CD14-positive monocyte (primary cell): ENCODE data around the gene IL13. TPM values are rescaled to one million over a fixed set of nuclear protein-coding genes. Genes with fewer than 3 reads are reported as not detected.

Experiments used
- DNase-seq, 3 donors: peaks; one replicate each; pipeline ENCODE4 v3.0.0-alpha.2; 2011 to 2022
- H2AFZ ChIP-seq: 2 replicates; pipeline ENCODE4 v1.6.0; 2012; ENCODE audit warnings: mild to moderate bottlenecking, low read depth, low read length, inconsistent platforms; ENCODE audit not compliant: insufficient read depth, poor library complexity, severe bottlenecking
- H3K27ac ChIP-seq, 2 donors: 1 replicate in 1 of 2; 2 replicates in 1 of 2; pipeline ENCODE4 v1.5.1; 2012 to 2013; ENCODE audit warnings: low read length in 2 of 2, control low read depth in 1 of 2, inconsistent platforms in 1 of 2, low read depth in 1 of 2, mild to moderate bottlenecking in 1 of 2
- H3K27me3 ChIP-seq, 2 donors: one replicate each; pipeline versions ENCODE4 v1.6.0 to v1.6.1; 2011 to 2013; ENCODE audit warnings: low read length in 2 of 2; ENCODE audit not compliant: control insufficient read depth in 2 of 2, insufficient read depth in 2 of 2
- H3K36me3 ChIP-seq, 2 donors: replicated peaks in 1 of 2; 1 replicate in 1 of 2; 2 replicates in 1 of 2; pipeline versions ENCODE4 v1.5.1 to v1.6.1; 2012 to 2013; ENCODE audit warnings: low read length in 2 of 2, control low read depth in 1 of 2, inconsistent platforms in 1 of 2, mild to moderate bottlenecking in 1 of 2; ENCODE audit not compliant: insufficient read depth in 2 of 2, control insufficient read depth in 1 of 2
- H3K4me1 ChIP-seq, 2 donors: 1 replicate in 1 of 2; 2 replicates in 1 of 2; pipeline versions ENCODE4 v1.5.1 to v1.6.1; 2012 to 2013; ENCODE audit warnings: low read length in 2 of 2, control low read depth in 1 of 2, inconsistent platforms in 1 of 2, mild to moderate bottlenecking in 1 of 2, moderate library complexity in 1 of 2; ENCODE audit not compliant: insufficient read depth in 2 of 2, control insufficient read depth in 1 of 2
- H3K4me2 ChIP-seq: replicated peaks from 2 replicates; pipeline ENCODE3; 2012; ENCODE audit warnings: low read length, moderate library complexity, mild to moderate bottlenecking; ENCODE audit not compliant: poor library complexity, severe bottlenecking; ENCODE audit errors: extremely low read depth
- H3K4me3 ChIP-seq, 3 experiments: fragments of 200-600 bp in 1 of 3; sonication (generic) in 1 of 3; replicated peaks in 1 of 3; 1 replicate in 2 of 3; 2 replicates in 1 of 3; pipeline ENCODE4 v1.5.1; 2011 to 2013; ENCODE audit warnings: low read length in 3 of 3, mild to moderate bottlenecking in 3 of 3, control low read depth in 2 of 3, low read depth in 2 of 3, inconsistent platforms in 1 of 3, moderate library complexity in 1 of 3
- H3K79me2 ChIP-seq: 2 replicates; pipeline ENCODE4 v1.6.0; 2012; ENCODE audit warnings: mild to moderate bottlenecking, control low read depth, inconsistent platforms, low read length, moderate library complexity; ENCODE audit not compliant: insufficient read depth
- H3K9ac ChIP-seq: 2 replicates; pipeline ENCODE4 v1.6.0; 2017; ENCODE audit warnings: low read length, mild to moderate bottlenecking; ENCODE audit not compliant: insufficient read depth, poor library complexity, severe bottlenecking
- H3K9me3 ChIP-seq, 2 donors: replicated peaks in 1 of 2; 1 replicate in 1 of 2; 2 replicates in 1 of 2; pipeline versions ENCODE4 v1.5.1 to v1.6.1; 2012 to 2013; ENCODE audit warnings: low read length in 2 of 2, control low read depth in 1 of 2; ENCODE audit not compliant: control insufficient read depth in 1 of 2, insufficient read depth in 1 of 2
- H4K20me1 ChIP-seq: 2 replicates; pipeline ENCODE4 v1.6.0; 2012; ENCODE audit warnings: mild to moderate bottlenecking, low read length, control low read depth, moderate library complexity; ENCODE audit not compliant: insufficient read depth
- H3K27ac Mint-ChIP-seq, 7 donors: one replicate each; pipeline ENCODE4 v1.8.0; 2020; ENCODE audit warnings: mild to moderate bottlenecking in 7 of 7, mixed read lengths in 7 of 7, moderate library complexity in 6 of 7, inconsistent platforms in 2 of 7
- H3K27me3 Mint-ChIP-seq, 3 donors: one replicate each; pipeline ENCODE4 v1.8.0; 2021 to 2022; ENCODE audit warnings: low read depth in 3 of 3, mild to moderate bottlenecking in 3 of 3, mixed read lengths in 3 of 3, moderate library complexity in 3 of 3, inconsistent platforms in 1 of 3
- H3K36me3 Mint-ChIP-seq, 2 donors: one replicate each; pipeline ENCODE4 v1.8.0; 2020; ENCODE audit warnings: mixed read lengths in 2 of 2, inconsistent platforms in 1 of 2, mild to moderate bottlenecking in 1 of 2
- H3K4me1 Mint-ChIP-seq: one replicate; pipeline ENCODE4 v1.8.0; 2020; ENCODE audit warnings: mild to moderate bottlenecking, mixed read lengths
- H3K4me3 Mint-ChIP-seq, 2 donors: one replicate each; pipeline ENCODE4 v1.8.0; 2020; ENCODE audit warnings: mild to moderate bottlenecking in 2 of 2, mixed read lengths in 2 of 2, moderate library complexity in 1 of 2
- H3K9me3 Mint-ChIP-seq, 7 donors: one replicate each; pipeline ENCODE4 v1.8.0; 2020 to 2022; ENCODE audit warnings: mixed read lengths in 7 of 7, mild to moderate bottlenecking in 6 of 7, moderate library complexity in 6 of 7, inconsistent platforms in 2 of 7
- WGBS: methylation state at CpG from one replicate; pipeline ENCODE4 v1.1.5; 2013; ENCODE audit warnings: missing lambda C conversion rate; ENCODE audit not compliant: insufficient coverage; 5-methylcytosine and 5-hydroxymethylcytosine counted together
- intact Hi-C, 2 donors: fragments of 100-400 bp; cut with micrococcal nuclease; formaldehyde crosslinking; loops; one replicate each; pipeline versions ENCODE4 v1.15.0 to v1.15.1; 2023
- polyA minus RNA-seq: library from RNA; depleted of rRNA, polyadenylated mRNA; stranded (reverse); fragments of >200 nt; gene quantifications from 2 replicates; pipeline ENCODE4 v1.2.3, GENCODE V29; 2012
- polyA plus RNA-seq, 3 donors: library from polyadenylated mRNA; depleted of rRNA in 1 of 3; unstranded in 2 of 3; stranded (reverse) in 1 of 3; fragments of 300-500 nt in 2 of 3; fragments of >200 nt in 1 of 3; fragmentation: Illumina TruSeq in 2 of 3; gene quantifications; 1 replicate in 2 of 3; 2 replicates in 1 of 3; pipeline ENCODE4 v1.2.3, GENCODE V29; 2012 to 2021
- total RNA-seq, 12 experiments: library from RNA in 1 of 12; stranded (reverse) in 1 of 12; fragments of 120-200 nt in 1 of 12; gene quantifications; one replicate each; pipeline ENCODE4 v1.2.4 and lab custom pipeline; 2013 to 2026; ENCODE audit warnings: mixed read lengths in 6 of 12, inconsistent platforms in 1 of 12
- TF ChIP-seq, protein P1 (sequence below): fragments of 200-600 bp; IDR thresholded peaks from one replicate; pipeline ENCODE4 v1.8.0; 2022; ENCODE audit warnings: antibody characterized with exemption, mild to moderate bottlenecking

The IL13 gene
- not detected for total RNA-seq (2013)
- not detected for polyA plus RNA-seq
- 0.40 TPM in 1 of 2 replicates, not detected in the other for polyA minus RNA-seq
- 0 to 0.46 (median 0) reads per million in 11 experiments for total RNA-seq (lab: John Stamatoyannopoulos, UW)

DNA sequence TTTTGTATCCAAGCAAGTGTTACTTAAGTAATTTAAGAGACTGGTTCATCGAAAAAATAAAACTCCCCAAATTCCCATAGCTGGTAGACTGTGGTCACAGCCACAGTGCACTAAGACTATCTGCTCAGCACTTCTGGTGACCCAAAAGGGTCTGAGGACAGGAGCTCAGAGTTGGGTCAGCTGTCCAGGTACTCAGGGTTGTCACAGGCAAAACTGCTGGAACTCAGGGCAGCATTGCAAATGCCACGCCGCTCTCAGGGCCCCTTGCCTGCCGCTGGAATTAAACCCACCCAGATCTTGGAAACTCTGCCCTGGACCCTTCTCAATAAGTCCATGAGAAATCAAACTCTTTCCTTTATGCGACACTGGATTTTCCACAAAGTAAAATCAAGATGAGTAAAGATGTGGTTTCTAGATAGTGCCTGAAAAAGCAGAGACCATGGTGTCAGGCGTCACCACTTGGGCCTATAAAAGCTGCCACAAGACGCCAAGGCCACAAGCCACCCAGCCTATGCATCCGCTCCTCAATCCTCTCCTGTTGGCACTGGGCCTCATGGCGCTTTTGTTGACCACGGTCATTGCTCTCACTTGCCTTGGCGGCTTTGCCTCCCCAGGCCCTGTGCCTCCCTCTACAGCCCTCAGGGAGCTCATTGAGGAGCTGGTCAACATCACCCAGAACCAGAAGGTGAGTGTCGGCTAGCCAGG lies at the start of gene IL13:
Gene IL13, plus strand, starts transcription at position 498 of the 705 bp plus-strand sequence. Its CDS starts 14 bp downstream, at position 512.
- Histone ChIP-seq H3K9me3 (peaks cover 0 to 15% of the 10 kb centered on the region in 2 donors), H3K4me3 (no peak within 1 kb of the TSS), H2AFZ (no peak within 1 kb of the TSS), H3K27me3 (peaks cover 25 to 43% of the 10 kb centered on the region in 2 donors), H3K9ac (no peak within 1 kb of the TSS), H3K79me2 (no peaks in the 10 kb centered on the region), H3K36me3 (no peaks in the 10 kb centered on the region), H3K4me2 (no peak within 1 kb of the TSS), H3K4me1 (peaks cover 7 to 12% of the 10 kb centered on the region in 2 donors), H3K27ac (no peak within 1 kb of the TSS), H4K20me1 (no peaks in the 10 kb centered on the region)
- peaks cover 2 to 4% of the 10 kb centered on the region in 2 donors for H3K36me3 Mint-ChIP-seq
- WGBS: 97% methylated on average over 10 of the region's 12 CpGs
- H3K27me3 Mint-ChIP-seq: peaks cover 38 to 47% (median 43%) of the 10 kb centered on the region in 3 donors
- intact Hi-C loops: no loop called here
- peak within 1 kb of the TSS in 1 of 2 donors; percentile 85 for H3K4me3 Mint-ChIP-seq
- H3K27ac Mint-ChIP-seq: no peak within 1 kb of the TSS
- peaks cover 0 to 13% (median 5%) of the 10 kb centered on the region in 7 donors for H3K9me3 Mint-ChIP-seq
- no peak for DNase-seq
- peaks cover 10% of the 10 kb centered on the region for H3K4me1 Mint-ChIP-seq
- TF ChIP-seq, protein P1, sequence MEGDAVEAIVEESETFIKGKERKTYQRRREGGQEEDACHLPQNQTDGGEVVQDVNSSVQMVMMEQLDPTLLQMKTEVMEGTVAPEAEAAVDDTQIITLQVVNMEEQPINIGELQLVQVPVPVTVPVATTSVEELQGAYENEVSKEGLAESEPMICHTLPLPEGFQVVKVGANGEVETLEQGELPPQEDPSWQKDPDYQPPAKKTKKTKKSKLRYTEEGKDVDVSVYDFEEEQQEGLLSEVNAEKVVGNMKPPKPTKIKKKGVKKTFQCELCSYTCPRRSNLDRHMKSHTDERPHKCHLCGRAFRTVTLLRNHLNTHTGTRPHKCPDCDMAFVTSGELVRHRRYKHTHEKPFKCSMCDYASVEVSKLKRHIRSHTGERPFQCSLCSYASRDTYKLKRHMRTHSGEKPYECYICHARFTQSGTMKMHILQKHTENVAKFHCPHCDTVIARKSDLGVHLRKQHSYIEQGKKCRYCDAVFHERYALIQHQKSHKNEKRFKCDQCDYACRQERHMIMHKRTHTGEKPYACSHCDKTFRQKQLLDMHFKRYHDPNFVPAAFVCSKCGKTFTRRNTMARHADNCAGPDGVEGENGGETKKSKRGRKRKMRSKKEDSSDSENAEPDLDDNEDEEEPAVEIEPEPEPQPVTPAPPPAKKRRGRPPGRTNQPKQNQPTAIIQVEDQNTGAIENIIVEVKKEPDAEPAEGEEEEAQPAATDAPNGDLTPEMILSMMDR: no peak

GRCh38 chr5:132611965-132612364 lies 46.0 kb upstream of the IL13 start:
- H3K36me3 Mint-ChIP-seq: peaks cover 60 to 67% of the 10 kb centered on the region in 2 donors
- Histone ChIP-seq H3K79me2 (no peaks in the 10 kb centered on the region), H3K27me3 (no peaks in the 10 kb centered on the region), H3K9me3 (no peaks in the 10 kb centered on the region), H3K36me3 (peaks cover 58 to 92% of the 10 kb centered on the region in 2 donors), H3K4me2 (no peak overlapping the region), H4K20me1 (no peaks in the 10 kb centered on the region), H3K4me1 (no peaks in the 10 kb centered on the region), H2AFZ (no peak overlapping the region), H3K4me3 (no peak overlapping the region), H3K27ac (no peak overlapping the region), H3K9ac (no peak overlapping the region)
- H3K4me3 Mint-ChIP-seq: no peak overlapping the region
- no peak overlapping the region for H3K27ac Mint-ChIP-seq
- peaks cover 0 to 5% (median 0%) of the 10 kb centered on the region in 7 donors for H3K9me3 Mint-ChIP-seq
- no peak for DNase-seq
- no peaks in the 10 kb centered on the region for H3K4me1 Mint-ChIP-seq
- no peaks in the 10 kb centered on the region for H3K27me3 Mint-ChIP-seq
- WGBS: no CpG with 5 or more reads among the region's 2 CpGs
- TF ChIP-seq, protein P1: no peak
- intact Hi-C loops: no loop called here
